Neural progenitor cell (in vitro differentiated cells): ENCODE data around the gene TSHZ1. TPM values are rescaled to one million over a fixed set of nuclear protein-coding genes. Genes with fewer than 3 reads are reported as not detected.

ENCODE experiments used
- DNase-seq: peaks from one replicate; pipeline ENCODE4 v3.0.0-alpha.2; 2016; ENCODE audit warnings: low spot score
- H2AFZ ChIP-seq: fragments of 200-600 bp; sonication (generic); replicated peaks from 2 replicates; pipeline ENCODE4 v1.6.1; 2016; ENCODE audit warnings: antibody characterized with exemption
- H3F3A ChIP-seq: fragments of 200-600 bp; sonication (generic); 2 replicates; pipeline ENCODE4 v1.6.1; 2016; ENCODE audit warnings: antibody characterized with exemption, low read depth
- H3K27ac ChIP-seq: fragments of 200-600 bp; sonication (generic); 2 replicates; pipeline ENCODE4 v1.5.1; 2016; ENCODE audit warnings: mild to moderate bottlenecking
- H3K27me3 ChIP-seq: fragments of 200-600 bp; sonication (generic); 2 replicates; pipeline ENCODE4 v1.6.1; 2016; ENCODE audit warnings: mild to moderate bottlenecking, moderate library complexity
- H3K36me3 ChIP-seq: fragments of 200-600 bp; sonication (generic); 2 replicates; pipeline ENCODE4 v1.5.1; 2016
- H3K4me1 ChIP-seq: fragments of 200-600 bp; sonication (generic); 2 replicates; pipeline ENCODE4 v1.6.1; 2016; ENCODE audit warnings: mixed run types
- H3K4me2 ChIP-seq: fragments of 200-600 bp; sonication (generic); 2 replicates; pipeline ENCODE4 v1.6.1; 2016
- H3K4me3 ChIP-seq: fragments of 200-600 bp; sonication (generic); 2 replicates; pipeline ENCODE4 v1.5.1; 2016
- H3K79me2 ChIP-seq: fragments of 200-600 bp; sonication (generic); 2 replicates; pipeline ENCODE4 v1.6.1; 2016; ENCODE audit warnings: low read depth
- H3K9ac ChIP-seq: fragments of 200-600 bp; sonication (generic); 2 replicates; pipeline ENCODE4 v1.6.1; 2016
- H3K9me3 ChIP-seq: fragments of 200-600 bp; sonication (generic); 2 replicates; pipeline ENCODE4 v1.5.1; 2016; ENCODE audit warnings: low read depth
- H4K20me1 ChIP-seq: fragments of 200-600 bp; sonication (generic); 2 replicates; pipeline ENCODE4 v1.6.1; 2016; ENCODE audit warnings: low read depth
- H3K27ac Mint-ChIP-seq: 3 replicates; pipeline ENCODE4 v1.8.0; 2021; ENCODE audit warnings: mixed read lengths
- H3K27me3 Mint-ChIP-seq: 2 replicates; pipeline ENCODE4 v1.8.0; 2022; ENCODE audit warnings: low read depth, mild to moderate bottlenecking, inconsistent platforms, moderate library complexity, mixed read lengths; ENCODE audit not compliant: insufficient read depth
- H3K36me3 Mint-ChIP-seq: 3 replicates; pipeline ENCODE4 v1.8.0; 2021; ENCODE audit warnings: mixed read lengths
- H3K4me1 Mint-ChIP-seq: 3 replicates; pipeline ENCODE4 v1.8.0; 2021; ENCODE audit warnings: mixed read lengths
- H3K4me3 Mint-ChIP-seq: 3 replicates; pipeline ENCODE4 v1.8.0; 2021; ENCODE audit warnings: mild to moderate bottlenecking, moderate library complexity, mixed read lengths
- H3K9me3 Mint-ChIP-seq: 3 replicates; pipeline ENCODE4 v1.8.0; 2020; ENCODE audit warnings: mixed read lengths
- EZH2 ChIP-seq: fragments of 200-600 bp; sonication (generic); IDR thresholded peaks from 2 replicates; pipeline ENCODE4 v1.6.1; 2017; ENCODE audit warnings: antibody characterized with exemption, mild to moderate bottlenecking, moderate library complexity
- EZH2phosphoT487 ChIP-seq: fragments of 200-600 bp; sonication (generic); IDR thresholded peaks from 2 replicates; pipeline ENCODE4 v1.6.1; 2017; ENCODE audit warnings: antibody characterized with exemption
- total RNA-seq: library from RNA; depleted of rRNA; stranded (reverse); fragments of >200 nt; gene quantifications from 2 replicates; pipeline ENCODE4 v1.2.3, GENCODE V29; 2015; ENCODE audit warnings: low replicate concordance
- TF ChIP-seq, protein P1 (sequence below): fragments of 200-600 bp; sonication (generic); IDR thresholded peaks from 2 replicates; pipeline ENCODE4 v1.5.1; 2017; ENCODE audit warnings: antibody characterized with exemption, mild to moderate bottlenecking

Gene TSHZ1
- total RNA-seq, 1 donor from 2014 or later, result 0.06 TPM

DNA sequence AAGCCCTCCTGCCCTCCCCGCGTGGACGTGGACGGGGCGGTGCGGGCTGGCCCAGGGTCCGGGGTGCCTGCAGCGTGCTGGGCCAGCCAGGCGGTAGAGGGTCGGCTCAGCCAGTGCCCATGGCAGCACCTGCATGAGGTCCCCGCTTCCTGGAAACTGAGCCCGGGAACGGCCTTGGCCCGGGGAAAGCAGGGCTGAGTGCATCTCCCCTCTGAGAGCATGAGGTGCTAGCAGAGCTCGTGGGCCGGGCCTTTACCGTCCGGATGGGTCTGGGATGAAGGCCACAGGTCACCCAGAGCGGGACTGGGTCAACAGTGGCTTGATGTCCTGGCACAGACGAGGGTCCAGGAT, 39.8 kb downstream of the TSHZ1 start:
- H3K4me3 ChIP-seq, result no peak overlapping the region
- H3K79me2 ChIP-seq, result no peaks in the 10 kb centered on the region
- TF ChIP-seq EZH2 (no peak), EZH2phosphoT487 (no peak)
- TF ChIP-seq, protein P1, sequence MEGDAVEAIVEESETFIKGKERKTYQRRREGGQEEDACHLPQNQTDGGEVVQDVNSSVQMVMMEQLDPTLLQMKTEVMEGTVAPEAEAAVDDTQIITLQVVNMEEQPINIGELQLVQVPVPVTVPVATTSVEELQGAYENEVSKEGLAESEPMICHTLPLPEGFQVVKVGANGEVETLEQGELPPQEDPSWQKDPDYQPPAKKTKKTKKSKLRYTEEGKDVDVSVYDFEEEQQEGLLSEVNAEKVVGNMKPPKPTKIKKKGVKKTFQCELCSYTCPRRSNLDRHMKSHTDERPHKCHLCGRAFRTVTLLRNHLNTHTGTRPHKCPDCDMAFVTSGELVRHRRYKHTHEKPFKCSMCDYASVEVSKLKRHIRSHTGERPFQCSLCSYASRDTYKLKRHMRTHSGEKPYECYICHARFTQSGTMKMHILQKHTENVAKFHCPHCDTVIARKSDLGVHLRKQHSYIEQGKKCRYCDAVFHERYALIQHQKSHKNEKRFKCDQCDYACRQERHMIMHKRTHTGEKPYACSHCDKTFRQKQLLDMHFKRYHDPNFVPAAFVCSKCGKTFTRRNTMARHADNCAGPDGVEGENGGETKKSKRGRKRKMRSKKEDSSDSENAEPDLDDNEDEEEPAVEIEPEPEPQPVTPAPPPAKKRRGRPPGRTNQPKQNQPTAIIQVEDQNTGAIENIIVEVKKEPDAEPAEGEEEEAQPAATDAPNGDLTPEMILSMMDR, result no peak
- H3K27me3 Mint-ChIP-seq, result peaks cover 3% of the 10 kb centered on the region
- no peaks in the 10 kb centered on the region for H3F3A ChIP-seq
- DNase-seq, result no peak
- H2AFZ ChIP-seq, result no peak overlapping the region
- no peaks in the 10 kb centered on the region for H4K20me1 ChIP-seq
- H3K4me2 ChIP-seq, result no peak overlapping the region
- no peak overlapping the region for H3K4me3 Mint-ChIP-seq
- no peaks in the 10 kb centered on the region for H3K4me1 Mint-ChIP-seq
- H3K9me3 Mint-ChIP-seq, result no peaks in the 10 kb centered on the region
- H3K27ac ChIP-seq, result no peak overlapping the region
- H3K36me3 ChIP-seq, result no peaks in the 10 kb centered on the region
- no peaks in the 10 kb centered on the region for H3K27me3 ChIP-seq
- H3K9me3 ChIP-seq, result no peaks in the 10 kb centered on the region
- H3K9ac ChIP-seq, result no peak overlapping the region
- H3K27ac Mint-ChIP-seq, result no peak overlapping the region
- no peaks in the 10 kb centered on the region for H3K4me1 ChIP-seq
- H3K36me3 Mint-ChIP-seq, result no peaks in the 10 kb centered on the region

GRCh38 chr18:75251466-75251865, 40.9 kb downstream of the TSHZ1 start:
- no peaks in the 10 kb centered on the region for H3K36me3 ChIP-seq
- H3K79me2 ChIP-seq, result no peaks in the 10 kb centered on the region
- Mint-ChIP-seq H3K27me3 (no peaks in the 10 kb centered on the region), H3K9me3 (no peaks in the 10 kb centered on the region), H3K27ac (no peak overlapping the region), H3K4me3 (no peak overlapping the region), H3K4me1 (no peaks in the 10 kb centered on the region), H3K36me3 (no peaks in the 10 kb centered on the region)
- H4K20me1 ChIP-seq, result no peaks in the 10 kb centered on the region
- H3K27ac ChIP-seq, result no peak overlapping the region
- TF ChIP-seq EZH2 (no peak), EZH2phosphoT487 (no peak)
- TF ChIP-seq, protein P1, result no peak
- no peaks in the 10 kb centered on the region for H3K27me3 ChIP-seq
- no peaks in the 10 kb centered on the region for H3K4me1 ChIP-seq
- H3K4me2 ChIP-seq, result no peak overlapping the region
- no peaks in the 10 kb centered on the region for H3K9me3 ChIP-seq
- no peak overlapping the region for H2AFZ ChIP-seq
- H3F3A ChIP-seq, result no peaks in the 10 kb centered on the region
- H3K4me3 ChIP-seq, result no peak overlapping the region
- H3K9ac ChIP-seq, result no peak overlapping the region
- no peak for DNase-seq

DNA sequence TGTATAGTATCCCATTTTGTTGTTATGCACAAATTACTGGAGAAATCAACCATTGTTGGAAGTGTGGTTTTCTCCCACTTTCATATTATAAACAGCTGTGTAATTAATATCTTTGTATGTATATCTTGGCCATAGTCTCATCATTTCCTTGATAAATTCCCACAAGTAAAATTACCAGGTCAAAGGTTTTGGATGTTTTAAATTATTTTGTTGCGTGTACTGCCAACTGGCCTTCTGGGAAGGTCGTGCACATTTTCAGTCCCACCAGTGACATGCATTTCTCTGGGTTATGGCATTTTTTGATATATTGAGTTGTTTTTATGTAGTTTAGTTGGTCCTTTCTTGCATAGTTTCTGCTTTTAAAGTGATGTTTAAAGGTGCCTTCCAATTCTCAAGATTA, 41.5 kb downstream of the TSHZ1 start:
- H3K27me3 Mint-ChIP-seq, result no peaks in the 10 kb centered on the region
- H3K27ac Mint-ChIP-seq, result no peak overlapping the region
- no peaks in the 10 kb centered on the region for H3K9me3 ChIP-seq
- H3K9me3 Mint-ChIP-seq, result no peaks in the 10 kb centered on the region
- no peaks in the 10 kb centered on the region for H3F3A ChIP-seq
- DNase-seq, result no peak
- no peaks in the 10 kb centered on the region for H3K4me1 Mint-ChIP-seq
- H3K4me2 ChIP-seq, result no peak overlapping the region
- H2AFZ ChIP-seq, result no peak overlapping the region
- no peaks in the 10 kb centered on the region for H3K27me3 ChIP-seq
- no peak overlapping the region for H3K9ac ChIP-seq
- H3K36me3 ChIP-seq, result no peaks in the 10 kb centered on the region
- no peaks in the 10 kb centered on the region for H3K36me3 Mint-ChIP-seq
- H4K20me1 ChIP-seq, result no peaks in the 10 kb centered on the region
- H3K4me3 ChIP-seq, result no peak overlapping the region
- H3K4me1 ChIP-seq, result no peaks in the 10 kb centered on the region
- no peak overlapping the region for H3K4me3 Mint-ChIP-seq
- TF ChIP-seq EZH2 (no peak), EZH2phosphoT487 (no peak)
- TF ChIP-seq, protein P1, result no peak
- no peak overlapping the region for H3K27ac ChIP-seq
- H3K79me2 ChIP-seq, result no peaks in the 10 kb centered on the region

- no peaks in the 10 kb centered on the region for H3K4me1 ChIP-seq
- H3K4me3 Mint-ChIP-seq, result no peak overlapping the region
- no peaks in the 10 kb centered on the region for H3K27me3 Mint-ChIP-seq
- TF ChIP-seq EZH2, result no peak
- no peak for TF ChIP-seq EZH2phosphoT487
- TF ChIP-seq, protein P1, result no peak
- H3K36me3 ChIP-seq, result no peaks in the 10 kb centered on the region
- no peak overlapping the region for H3K4me2 ChIP-seq
- H3K27me3 ChIP-seq, result no peaks in the 10 kb centered on the region
- no peak overlapping the region for H3K9ac ChIP-seq
- H2AFZ ChIP-seq, result no peak overlapping the region
- peaks cover 3% of the 10 kb centered on the region for H3K4me1 Mint-ChIP-seq
- H3K9me3 ChIP-seq, result no peaks in the 10 kb centered on the region
- no peak overlapping the region for H3K27ac Mint-ChIP-seq
- no peak for DNase-seq
- H3F3A ChIP-seq, result no peaks in the 10 kb centered on the region
- no peak overlapping the region for H3K27ac ChIP-seq
- no peaks in the 10 kb centered on the region for H4K20me1 ChIP-seq
- H3K4me3 ChIP-seq, result no peak overlapping the region
- H3K36me3 Mint-ChIP-seq, result no peaks in the 10 kb centered on the region
- no peaks in the 10 kb centered on the region for H3K79me2 ChIP-seq
- no peaks in the 10 kb centered on the region for H3K9me3 Mint-ChIP-seq
Measured at GRCh38 chr18:75253043-75253442, 42.4 kb downstream of the TSHZ1 start.
